Measurements from ENCODE around the gene LBX1.

GRCh38 chr10:101234333-101234732 lies 5.1 kb upstream of the LBX1 start:
- TF ChIP-seq POLR2A (IDR thresholded peaks at IDR 0.05; ENCODE audit: low read length) (no peak), GATA1 (IDR thresholded peaks at IDR 0.05; ENCODE audit: low read depth, low read length) (no peak)

Measured in erythroblast (primary cell).